ENCODE measurements around the gene ADRA2B.
"Not testable (repeated sequence)": the region's sequence is repeated elsewhere in the genome, so short reads cannot be mapped to it uniquely, and the experiment has no call there.

DNA sequence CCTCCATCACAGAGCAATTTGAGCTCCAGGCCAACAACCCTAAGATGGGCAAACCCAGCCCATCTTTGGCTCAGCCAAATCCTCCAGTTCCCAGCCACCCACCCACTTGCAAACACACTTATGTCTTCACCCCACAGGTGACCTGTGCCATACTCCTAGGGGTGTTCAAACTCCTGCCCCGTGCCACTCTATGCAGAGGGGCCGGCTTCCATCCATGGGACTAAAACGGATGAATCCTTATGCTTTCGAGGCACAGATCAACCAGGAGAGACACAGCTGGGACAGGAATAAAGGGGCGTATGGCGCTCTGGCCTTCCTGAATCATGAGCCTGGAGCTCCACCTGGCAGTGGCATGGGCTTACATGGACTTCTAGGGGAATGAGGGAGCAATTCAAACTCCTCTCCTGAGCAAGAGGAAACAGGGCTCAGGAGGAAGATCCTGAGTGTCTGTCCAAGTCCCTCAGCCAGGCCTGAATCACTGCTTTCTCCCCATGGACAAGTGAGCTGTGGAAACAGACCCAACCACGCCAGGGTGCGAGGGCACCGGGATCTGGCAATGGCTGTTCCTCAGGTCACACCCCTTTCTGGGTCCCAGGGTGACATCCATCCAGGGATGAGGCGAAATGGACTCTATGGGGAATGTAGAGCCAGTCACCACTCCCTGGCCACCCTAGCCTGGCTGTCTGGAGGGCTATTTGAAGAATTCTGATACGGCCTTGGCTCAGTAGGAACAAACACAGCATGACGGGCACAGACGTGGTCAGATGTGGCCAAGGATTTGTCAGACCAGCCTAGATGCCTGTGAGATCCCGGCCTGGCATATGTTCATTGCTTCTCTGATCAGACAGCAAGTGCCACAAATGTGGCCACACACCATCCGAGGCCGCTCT is 45.0 kb downstream of the ADRA2B start:
- TF ChIP-seq, protein P1, sequence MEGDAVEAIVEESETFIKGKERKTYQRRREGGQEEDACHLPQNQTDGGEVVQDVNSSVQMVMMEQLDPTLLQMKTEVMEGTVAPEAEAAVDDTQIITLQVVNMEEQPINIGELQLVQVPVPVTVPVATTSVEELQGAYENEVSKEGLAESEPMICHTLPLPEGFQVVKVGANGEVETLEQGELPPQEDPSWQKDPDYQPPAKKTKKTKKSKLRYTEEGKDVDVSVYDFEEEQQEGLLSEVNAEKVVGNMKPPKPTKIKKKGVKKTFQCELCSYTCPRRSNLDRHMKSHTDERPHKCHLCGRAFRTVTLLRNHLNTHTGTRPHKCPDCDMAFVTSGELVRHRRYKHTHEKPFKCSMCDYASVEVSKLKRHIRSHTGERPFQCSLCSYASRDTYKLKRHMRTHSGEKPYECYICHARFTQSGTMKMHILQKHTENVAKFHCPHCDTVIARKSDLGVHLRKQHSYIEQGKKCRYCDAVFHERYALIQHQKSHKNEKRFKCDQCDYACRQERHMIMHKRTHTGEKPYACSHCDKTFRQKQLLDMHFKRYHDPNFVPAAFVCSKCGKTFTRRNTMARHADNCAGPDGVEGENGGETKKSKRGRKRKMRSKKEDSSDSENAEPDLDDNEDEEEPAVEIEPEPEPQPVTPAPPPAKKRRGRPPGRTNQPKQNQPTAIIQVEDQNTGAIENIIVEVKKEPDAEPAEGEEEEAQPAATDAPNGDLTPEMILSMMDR (IDR thresholded peaks at IDR 0.05): not testable (repeated sequence)
- not testable (repeated sequence) for TF ChIP-seq POLR2A (IDR thresholded peaks at IDR 0.05)

Data from Peyer's patch (tissue), 4 donors.